ENCODE results near the gene CEACAM20.
"Not testable (repeated sequence)": the region's sequence is repeated elsewhere in the genome, so short reads cannot be mapped to it uniquely, and the experiment has no call there.

Gene CEACAM20

DNA sequence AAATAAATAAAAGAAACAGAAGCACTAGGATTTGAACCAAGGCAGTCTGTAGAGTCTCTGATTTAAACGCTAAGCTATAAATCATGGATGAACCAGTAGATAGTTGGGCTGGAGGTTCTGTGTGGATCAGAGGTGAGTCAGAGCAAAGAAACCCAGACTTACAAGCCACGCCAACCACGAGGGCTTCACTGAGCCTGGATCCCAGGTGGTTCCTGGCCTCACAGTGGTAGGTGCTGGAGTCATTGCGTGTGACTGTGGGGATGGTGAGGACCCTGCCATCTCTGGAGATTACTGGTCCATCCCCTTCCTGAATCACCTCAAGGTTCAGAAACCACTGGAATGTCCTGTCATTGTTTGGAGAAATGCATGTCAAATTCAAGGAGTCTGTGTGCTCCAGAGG lies 19.3 kb upstream of the CEACAM20 start:
- no peak for DNase-seq

DNA sequence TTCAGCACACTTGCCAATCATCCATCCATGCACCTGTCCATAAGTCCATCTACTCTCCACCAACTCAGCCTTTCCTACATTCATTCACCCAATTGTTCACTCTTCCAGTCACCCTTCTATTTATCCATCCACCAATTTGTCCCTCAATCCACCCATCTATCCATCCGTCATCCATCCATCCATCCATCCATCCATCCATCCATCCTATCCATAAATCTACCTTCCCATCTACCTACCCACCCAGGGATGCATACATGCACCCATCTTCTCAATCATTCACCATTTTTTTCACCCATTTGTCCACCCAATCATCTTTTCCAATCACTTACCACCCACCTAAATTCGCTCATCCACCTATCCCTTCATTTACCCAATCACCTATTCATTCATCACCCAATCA lies 14.6 kb upstream of the CEACAM20 start:
- no peak for DNase-seq

DNA sequence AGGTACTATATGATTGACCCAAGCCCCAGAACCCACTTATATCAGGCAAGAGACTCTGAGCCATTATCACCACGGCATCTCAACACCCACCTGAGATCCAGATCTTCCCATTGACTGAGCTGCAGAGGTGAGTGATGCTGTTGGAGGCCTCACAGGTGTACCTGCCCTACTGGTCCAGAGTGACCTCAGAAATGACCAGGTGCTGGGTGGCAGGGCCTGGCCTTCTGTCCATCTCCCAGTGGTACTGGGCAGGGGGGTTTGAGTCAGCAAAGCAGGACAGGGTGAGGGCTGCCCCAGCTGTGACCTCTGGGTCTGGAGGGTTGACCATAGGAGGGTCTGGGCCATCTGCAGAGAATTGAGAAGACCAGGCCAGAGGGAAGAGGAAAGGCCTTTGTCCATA lies 13.2 kb upstream of the CEACAM20 start:
- no peak for DNase-seq

DNA sequence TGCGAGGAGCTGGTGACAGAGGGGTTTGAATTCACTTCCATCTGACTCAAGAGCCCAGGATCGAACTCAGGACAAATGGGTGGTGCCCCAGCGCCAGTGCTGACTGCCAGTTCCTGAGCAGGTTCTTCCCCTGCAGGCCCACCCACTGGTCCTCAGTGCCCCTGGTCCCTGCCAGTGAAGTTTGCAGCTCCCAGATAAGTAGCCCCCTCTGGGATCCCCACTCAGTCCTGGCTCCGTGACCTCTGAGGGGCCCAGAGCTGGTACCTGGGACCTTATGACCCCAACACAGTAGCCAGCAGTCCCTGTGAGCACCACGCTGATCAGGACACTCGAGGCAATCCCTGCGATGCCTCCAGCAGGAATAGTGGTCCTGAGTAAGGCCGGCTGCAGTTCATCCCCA lies 11.3 kb upstream of the CEACAM20 start:
- no peak for DNase-seq

DNA sequence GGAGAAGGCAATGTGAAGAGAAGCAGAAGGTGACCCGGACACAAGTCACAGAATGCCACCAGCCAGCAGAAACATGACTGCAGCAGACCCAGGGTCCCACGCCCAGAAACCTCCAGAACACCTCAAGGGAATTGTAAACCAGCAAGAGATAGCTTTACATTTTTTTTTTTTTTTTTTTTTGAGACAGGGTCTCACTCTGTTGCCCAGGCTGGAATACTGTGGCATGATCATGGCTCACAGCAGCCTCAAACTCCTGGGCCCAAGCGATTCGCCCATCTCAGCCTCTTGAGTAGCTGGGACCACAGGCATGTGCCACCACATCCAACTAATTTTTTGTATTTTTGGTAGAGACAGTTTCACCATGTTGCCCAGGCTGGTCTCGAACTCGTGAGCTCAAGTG lies 10.5 kb upstream of the CEACAM20 start:
- no peak for DNase-seq

DNA sequence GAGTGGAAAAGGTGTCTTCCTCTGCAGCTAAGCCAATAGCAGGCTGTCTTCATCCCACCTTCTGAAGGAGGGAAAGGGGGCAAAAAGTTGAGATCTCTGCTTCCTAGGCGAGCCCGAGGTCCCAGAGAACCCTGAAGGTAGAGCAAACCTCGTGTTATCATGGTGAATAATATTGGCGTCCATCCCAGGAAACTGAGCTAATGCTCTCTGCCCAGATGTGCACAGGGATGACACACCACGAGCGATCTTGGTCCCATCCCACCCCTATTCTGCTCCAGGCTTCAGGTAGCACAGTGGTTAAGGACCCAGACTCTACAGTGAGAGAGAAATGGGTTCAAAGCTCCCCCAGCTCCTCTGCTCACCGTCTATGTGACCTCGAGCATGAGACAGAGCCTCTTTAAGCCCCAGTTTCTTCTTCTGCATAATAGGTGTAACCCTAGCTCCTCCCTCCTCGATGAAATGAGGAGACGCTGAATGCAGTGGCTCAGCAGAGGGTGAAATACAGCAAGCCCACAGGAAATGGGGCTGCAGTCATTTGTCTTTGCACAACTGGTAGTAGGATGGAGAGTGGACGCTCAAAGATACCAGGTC lies 9.9 kb upstream of the CEACAM20 start:
- no peak for DNase-seq

DNA sequence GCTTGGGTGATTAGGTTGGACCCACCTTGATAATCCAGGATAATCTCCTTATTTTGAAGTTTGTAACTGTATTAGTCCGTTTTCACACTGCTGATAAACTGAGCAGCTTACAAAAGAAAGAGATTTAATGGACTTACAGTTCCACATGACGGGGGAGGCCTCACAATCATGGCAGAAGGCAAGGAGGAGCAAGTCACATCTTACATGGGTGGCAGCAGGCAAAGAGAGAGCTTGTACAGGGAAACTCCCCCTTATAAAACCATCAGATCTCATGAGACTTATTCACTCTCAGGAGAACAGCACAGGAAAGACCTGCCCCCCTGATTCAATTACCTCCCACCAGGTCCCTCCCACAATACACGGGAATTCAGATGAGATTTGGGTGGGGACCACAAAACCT lies 5.9 kb upstream of the CEACAM20 start:
- DNase-seq = not testable (repeated sequence)

DNA sequence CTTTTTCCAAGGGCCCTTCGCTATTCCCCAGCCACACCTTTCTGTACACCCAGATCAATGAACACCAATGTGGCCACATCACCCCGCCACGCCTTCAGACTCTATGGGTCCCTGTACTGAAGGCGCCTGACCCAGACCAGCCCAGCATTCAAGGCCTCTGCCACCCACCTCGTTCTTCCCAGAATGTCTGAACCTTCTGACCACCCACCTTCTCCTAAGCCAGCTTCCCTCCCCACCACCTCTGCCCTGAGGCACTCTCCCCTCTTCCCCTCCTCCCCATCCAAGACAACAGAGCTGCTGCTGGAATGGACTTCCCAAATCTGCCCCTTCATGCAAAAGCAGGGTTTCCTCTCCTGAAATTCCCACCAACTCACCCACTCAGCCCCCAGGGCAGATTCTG lies 3.3 kb upstream of the CEACAM20 start:
- DNase-seq = no peak

DNA sequence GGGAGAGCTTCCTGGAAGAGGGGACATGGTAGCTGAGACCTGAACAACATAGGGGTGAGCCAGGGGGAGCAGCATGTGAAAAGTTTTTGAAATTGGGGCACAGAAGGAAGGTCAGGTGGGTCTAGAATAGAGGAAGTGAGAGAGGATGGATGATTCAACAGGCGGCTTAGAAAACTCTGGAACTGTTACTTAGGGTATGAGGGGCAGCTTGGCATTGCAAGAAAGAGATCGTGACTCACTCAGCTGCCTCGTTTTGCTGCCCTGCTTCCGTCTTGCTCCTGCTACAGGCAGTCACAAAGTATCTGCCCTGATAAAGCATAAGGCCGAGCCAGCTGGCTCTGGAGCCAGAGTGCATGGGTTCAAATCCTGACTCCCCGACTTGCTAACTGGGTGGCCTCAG lies 1.3 kb upstream of the CEACAM20 start:
- DNase-seq = no peak

DNA sequence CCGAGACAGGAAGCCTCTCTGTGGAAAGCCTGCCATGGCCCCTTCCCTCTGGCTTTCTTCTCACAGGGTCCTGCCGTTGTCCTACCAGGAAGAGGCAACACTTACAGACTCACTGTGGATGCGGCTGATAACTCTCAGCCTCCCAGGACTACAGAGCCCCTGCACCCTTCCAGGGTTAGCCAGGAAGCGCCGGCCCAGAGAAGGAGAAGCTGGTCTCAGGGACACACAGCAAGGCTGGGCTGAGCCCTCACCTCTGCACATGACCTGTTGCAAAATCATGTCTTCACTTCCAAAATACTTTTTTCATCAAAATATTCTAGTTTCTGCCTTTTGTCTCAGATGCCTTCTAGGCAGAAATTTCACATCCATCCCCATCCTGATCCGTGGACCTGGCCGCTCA lies 1.9 kb downstream of the CEACAM20 start:
- no peak for DNase-seq

DNA sequence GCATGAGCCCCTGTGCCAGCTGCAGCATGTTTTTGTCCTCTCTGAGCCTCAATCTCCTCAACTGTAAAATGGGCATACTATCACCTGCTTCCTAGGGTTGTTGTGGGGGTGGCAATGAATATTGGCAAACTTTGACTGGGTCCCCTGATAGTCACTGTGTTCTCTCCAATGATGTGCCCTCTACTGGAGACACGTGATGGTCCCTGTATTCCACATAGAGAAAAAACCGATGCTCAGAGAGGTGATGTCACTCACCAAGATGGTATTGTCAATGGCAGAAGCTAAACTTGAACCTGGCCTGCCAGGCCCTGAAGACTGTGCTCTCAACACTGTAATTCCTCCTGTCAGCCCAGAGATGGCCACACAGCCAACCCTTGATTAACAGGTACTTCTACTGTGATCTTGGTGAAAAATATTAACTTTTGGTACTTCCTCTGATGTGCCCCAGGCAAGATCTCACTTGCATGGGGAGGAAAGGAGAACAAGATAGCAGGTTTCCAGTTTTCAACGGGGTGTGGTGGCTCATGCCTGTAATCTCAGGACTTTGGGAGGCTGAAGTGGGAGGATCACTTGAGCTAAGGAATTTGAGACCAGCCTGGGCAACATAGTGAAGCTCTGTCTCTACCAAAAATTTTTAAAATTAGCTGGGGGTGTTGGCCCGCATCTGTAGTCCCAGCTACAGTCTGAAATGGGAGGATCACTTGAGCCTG lies 3.6 kb downstream of the CEACAM20 start:
- no peak for DNase-seq

DNA sequence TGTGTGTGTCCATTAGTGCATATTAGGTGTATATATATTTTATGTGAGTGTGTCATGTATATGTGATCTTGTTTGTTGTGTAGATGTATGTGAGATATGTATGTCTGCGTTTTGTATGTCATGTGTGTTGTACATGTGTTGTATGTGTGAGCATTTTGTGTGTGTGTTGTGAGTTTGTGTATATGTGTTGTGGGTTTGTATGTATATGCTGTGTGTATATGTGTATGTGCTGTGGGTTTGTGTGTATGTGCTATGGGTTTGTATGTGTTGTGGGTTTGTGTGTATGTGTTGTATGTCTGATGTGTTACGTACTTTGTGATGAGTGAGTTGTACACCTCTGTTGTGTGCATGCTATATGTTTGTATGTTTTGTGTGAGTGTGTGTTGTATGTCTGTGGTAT lies 8.1 kb downstream of the CEACAM20 start:
- no peak for DNase-seq

DNA sequence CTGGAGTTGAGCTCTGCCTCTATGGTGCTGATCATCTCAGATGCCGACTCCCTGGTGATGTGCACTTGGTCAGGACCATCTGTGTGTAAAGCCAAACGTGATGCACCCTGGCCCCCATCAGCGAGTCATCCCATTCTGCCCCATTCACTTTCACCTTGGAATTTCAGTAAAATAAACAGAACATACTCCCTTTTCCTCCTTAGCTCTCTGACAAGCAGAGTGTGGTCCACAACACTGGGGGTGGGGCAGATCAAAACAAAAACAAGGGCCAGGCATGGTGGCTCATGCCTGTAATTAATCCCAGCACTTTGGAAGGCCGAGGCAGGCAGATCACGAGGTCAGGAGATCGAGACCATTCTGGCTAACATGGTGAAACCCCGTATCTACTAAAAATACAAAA lies 12.3 kb downstream of the CEACAM20 start:
- DNase-seq = no peak

DNA sequence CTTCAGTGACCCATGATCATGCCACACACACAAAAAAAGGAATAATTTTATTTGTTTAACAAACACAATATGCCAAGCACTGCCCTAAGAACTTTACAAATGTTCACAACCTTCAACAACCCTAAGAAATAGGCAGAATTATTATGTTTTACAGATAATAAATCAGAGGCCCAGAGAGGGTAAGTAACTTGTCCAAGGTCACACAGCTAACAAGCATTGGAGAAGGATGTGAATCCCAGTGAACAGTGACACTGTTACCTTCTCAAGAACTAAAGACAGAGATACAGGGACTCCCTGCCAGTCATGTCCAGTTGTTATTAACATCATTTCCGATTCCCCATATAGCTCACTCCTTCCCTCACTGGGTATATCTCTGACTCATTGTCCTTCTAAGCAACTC lies 13.6 kb downstream of the CEACAM20 start:
- no peak for DNase-seq

DNA sequence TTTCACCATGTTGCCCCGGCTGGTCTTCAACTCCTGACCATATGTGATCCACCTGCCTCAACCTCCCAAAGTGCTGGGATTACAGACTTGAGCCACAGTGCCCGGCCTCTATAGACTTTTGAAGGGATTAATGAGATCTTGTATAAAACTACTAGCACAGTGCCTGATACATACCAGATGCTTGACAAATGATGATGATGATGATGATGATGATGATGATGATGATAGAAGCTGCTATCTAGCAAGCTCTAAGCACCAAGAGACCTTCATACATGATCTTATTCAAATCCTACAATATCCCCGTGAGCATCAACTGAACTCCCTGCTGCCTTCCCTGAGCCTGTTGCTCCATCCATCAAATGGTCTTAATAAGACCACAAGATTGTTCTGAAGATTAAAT lies 14.4 kb downstream of the CEACAM20 start:
- no peak for DNase-seq

DNA sequence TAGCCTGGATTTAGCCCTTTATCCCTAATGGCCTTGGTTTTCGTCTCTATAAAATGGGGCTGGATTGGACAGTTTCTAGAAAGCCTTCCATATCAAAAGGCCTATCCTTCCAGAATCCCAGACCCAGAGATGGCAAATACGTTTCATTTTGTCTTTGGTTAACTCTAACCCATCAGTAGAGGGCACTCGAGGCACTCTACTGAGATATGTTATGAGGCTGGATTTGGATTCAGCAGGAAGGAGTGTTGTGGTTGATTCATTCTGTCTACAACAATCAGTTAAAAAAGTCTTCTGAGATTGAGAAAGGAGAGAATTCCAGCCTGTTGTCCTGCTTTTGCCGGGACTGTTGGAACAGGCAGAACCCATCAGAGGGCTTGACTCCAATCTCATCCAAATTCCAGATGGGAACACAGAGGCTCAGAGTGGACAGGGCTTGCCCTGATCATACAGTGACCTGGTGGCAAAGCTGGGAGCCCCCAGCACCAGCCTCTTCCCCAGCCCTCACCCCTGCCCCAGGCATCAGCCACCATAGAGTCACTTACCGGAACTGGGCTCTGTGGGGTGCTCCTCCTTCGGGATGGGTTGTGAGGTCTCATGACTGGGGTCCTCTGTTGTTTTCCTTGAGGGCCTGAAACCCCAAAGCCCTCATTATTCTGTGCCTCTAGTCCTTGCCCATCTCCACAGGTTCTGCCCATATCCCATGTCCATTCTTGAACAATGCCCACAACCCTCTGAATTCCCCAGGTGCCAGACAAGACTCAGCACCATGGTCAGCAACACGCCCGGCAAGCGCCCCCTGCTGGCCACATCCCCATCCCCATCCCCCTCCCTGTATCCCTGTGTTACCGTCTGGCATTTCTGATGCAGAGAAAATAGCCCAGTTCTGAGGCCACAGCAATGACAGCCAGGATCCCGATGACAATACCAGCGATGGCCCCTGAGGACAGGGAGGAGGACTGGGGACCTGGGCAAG lies 16.9 kb downstream of the CEACAM20 start:
- DNase-seq = peak; percentile 6

DNA sequence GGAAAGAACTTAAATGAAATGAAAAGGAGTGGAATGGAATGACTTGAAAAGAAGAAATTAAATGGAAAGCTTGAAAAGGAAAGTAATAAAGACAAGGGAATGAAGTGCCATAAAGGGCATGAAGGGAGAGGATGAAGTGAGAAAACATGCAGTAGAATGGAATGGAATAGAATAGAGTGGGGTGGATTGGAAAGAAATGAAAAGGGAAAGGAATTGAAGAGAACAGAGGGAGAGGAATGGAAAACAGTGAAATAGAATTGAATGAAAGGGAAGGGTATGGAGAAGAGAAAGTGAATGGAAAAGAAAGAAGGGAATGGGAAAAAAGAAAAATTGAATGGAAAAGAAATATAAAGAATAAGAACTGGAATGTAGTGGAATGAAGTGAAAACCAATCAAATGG lies 20.0 kb downstream of the CEACAM20 start:
- DNase-seq = no peak

DNA sequence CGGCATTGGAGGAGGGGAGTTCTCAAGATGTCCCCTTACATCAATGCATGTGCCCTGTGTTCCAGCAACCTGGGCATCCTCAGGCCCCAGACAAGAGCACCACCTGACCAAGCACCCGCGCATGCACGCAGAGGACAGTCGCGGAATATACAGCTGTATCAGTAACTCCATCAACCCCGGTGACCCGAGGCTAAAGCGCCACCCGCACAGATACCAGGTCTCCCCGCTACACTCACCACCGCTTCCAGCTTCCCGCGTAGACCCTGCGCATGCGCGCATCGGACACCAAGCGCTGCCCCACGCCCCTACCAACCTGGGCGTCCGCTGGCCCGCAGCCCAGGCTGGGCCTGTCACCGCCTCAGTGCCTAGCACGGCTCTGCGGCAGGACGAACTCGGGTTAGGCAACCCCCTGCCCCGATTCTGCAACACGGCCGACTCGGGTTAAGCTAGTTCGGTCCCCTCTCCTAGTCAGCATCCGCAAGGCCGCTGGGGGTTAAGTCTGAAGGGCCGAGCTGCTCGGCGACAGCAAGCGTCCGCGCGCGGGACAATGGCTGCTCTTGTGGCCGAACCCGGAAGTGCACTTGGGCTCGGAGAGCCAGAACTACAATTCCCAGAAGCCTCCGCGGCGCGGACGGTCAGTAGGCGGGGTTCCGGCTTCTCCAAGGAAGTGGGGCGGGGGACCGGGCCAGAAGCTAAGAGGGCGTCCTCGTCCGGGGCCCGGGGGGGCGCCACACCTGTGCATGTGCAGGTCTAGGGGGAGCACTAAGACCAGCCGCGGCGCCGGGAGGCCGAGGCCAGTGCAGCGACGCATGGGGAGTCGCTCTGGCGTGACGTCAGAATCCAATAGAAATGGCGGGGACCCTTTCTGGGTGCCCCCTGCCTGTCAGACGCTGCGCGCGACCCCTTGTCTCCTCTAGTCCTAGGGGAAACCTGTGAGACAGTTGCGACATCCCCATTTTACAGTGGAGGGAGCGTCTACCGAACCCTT lies 29.2 kb downstream of the CEACAM20 start, which contains the start of gene ZNF180:
Gene ZNF180 (minus strand): TSS at position 561 of the 988 bp plus-strand sequence. CDS start 3,188 bp downstream, outside the sequence.
- peak; percentile 99 for DNase-seq

DNA sequence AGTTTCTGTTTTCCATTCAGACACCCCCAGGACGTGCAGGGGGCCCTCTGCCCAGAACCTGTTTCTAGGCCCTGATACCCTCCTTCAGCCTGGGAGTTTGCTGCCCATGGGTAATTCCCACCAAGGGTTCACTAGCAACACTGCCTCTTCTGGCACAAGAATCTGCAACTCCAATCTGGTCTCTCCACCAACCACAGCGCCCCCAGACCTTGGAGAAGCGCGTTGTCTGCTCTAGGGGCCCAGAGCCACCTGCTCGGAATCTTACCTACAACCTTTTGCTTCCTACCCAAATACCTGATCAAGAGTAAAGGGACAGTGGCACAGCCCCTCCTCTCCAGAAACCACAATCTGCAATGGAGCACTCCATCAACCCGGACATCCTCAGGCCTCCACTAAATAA lies 29.9 kb downstream of the CEACAM20 start:
- DNase-seq = no peak

DNA sequence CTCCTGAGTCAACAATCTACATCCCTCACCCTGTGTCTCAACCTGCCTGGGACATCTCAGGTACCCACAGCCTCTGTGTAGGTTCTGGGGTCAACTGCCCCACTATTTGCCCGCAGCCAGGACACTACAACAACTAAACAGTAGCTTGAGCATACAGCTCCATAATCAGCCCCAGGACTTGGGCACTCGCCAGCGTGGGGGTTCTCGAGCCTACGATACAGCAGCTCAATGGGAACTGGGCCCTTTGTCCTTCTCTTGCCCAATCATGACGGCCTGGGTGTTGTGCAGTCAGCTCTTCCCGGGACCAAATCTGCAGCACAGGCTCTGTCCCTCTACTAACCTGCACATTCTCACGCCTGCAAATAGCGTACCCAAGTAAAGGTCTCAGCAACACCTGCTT lies 30.5 kb downstream of the CEACAM20 start:
- no peak for DNase-seq

DNA sequence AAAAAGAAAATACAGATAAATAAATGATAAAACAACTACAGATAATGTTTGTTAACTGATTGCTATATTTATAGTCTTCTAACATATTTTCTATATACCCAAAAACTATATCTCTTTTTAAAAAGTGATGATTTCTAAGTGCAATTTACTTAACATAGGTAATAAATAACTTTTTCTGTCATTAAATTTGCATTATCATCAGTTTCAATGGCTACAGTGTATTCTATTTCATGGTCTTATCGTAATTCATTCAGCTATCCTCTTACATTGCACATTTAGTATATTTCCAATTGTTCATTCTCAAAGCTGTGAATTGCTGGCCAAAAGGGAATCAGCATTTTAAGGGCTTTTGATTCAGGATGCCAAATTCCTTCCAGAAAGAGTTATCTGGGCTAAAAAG lies 32.8 kb downstream of the CEACAM20 start:
- DNase-seq = no peak

All from KG1 (cell line).